Neural progenitor cell (in vitro differentiated cells): Measurements from ENCODE around the gene NRCAM.

Source experiments
- CTCF ChIP-seq: fragments of 200-600 bp; sonication (generic); IDR thresholded peaks from 2 replicates; pipeline ENCODE4 v1.5.1; 2017; ENCODE audit warnings: antibody characterized with exemption, mild to moderate bottlenecking
- EZH2phosphoT487 ChIP-seq: fragments of 200-600 bp; sonication (generic); IDR thresholded peaks from 2 replicates; pipeline ENCODE4 v1.6.1; 2017; ENCODE audit warnings: antibody characterized with exemption

GRCh38 chr7:108178398-108178797 lies 277.8 kb downstream of the NRCAM start:
- TF ChIP-seq CTCF, result no peak
- no peak for TF ChIP-seq EZH2phosphoT487
